ENCODE data around the gene PRICKLE2. TPM values are rescaled to one million over a fixed set of nuclear protein-coding genes. Genes with fewer than 3 reads are reported as not detected.

PRICKLE2 gene
- total and polyA plus RNA-seq, 2 donors (not counting 1 experiment from before 2014, with no cell fraction given) = 14.1 to 29.4 TPM

DNA sequence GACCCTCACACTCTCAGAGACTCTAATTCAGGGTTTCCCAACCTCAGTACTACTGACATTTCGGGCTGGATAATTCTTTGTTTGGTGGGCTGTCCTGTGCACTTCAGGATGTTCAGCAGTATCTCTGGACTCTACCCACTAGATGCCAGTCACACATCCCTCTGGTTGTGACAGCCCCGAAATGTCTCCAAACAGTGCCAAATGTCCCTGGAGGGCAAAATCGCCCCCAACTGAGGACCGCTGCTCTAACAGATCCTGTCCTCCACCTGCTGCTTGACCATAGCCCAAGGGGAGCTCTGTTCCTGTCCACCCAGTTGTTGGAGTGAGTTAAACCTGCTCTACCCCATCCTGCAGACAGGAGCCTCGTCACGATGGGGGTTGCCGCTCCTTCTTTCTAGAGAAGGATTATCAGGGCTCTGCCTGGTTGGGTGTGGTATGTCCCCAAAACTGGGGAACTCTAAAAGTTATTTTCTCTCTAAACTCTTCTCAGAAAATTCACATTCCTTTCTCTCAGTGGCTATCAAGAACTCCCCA, 116.4 kb downstream of the PRICKLE2 start:
- Histone ChIP-seq H4K20me1 (ENCODE audit: control insufficient read depth, extremely low read depth, insufficient read depth, low read length) (no peaks in the 10 kb centered on the region), H3K79me2 (ENCODE audit: control insufficient read depth, insufficient read depth, low read length) (no peaks in the 10 kb centered on the region)

DNA sequence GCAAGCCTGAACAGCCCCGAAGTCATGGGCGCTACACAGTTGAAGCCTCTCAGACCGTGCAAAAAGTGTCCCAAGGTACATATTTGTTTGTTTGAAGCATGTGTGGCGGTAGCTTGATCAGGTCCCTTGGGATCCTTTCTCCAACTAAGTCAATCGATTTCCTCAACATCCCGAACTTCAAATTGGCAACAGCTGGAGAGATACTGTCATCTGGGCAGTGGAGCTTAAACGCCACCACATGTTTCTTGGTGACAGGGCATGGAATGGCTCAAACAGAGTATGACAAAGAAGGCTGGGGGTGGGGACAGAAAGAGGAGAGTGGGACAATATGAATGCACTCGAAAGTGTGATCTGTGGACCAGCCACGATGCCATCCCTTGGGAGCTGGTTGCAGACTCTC, 117.0 kb downstream of the PRICKLE2 start:
- H3K27ac ChIP-seq (ENCODE audit: insufficient read depth, low read length) = no peak overlapping the region
- H3K36me3 ChIP-seq (ENCODE audit: control insufficient read depth, insufficient read depth, low read length) = peaks cover 2% of the 10 kb centered on the region
- no peaks in the 10 kb centered on the region for H3K79me2 ChIP-seq (ENCODE audit: control insufficient read depth, insufficient read depth, low read length)
- no peak overlapping the region for H2AFZ ChIP-seq (ENCODE audit: low read length)
- H3K27me3 ChIP-seq (ENCODE audit: control insufficient read depth, insufficient read depth, low read length) = no peaks in the 10 kb centered on the region
- DNase-seq (ENCODE audit: low read depth in 2 of 2) = no peak
- H3K4me2 ChIP-seq (ENCODE audit: extremely low read depth, insufficient read depth, low read length) = no peak overlapping the region
- TF ChIP-seq, protein P1, sequence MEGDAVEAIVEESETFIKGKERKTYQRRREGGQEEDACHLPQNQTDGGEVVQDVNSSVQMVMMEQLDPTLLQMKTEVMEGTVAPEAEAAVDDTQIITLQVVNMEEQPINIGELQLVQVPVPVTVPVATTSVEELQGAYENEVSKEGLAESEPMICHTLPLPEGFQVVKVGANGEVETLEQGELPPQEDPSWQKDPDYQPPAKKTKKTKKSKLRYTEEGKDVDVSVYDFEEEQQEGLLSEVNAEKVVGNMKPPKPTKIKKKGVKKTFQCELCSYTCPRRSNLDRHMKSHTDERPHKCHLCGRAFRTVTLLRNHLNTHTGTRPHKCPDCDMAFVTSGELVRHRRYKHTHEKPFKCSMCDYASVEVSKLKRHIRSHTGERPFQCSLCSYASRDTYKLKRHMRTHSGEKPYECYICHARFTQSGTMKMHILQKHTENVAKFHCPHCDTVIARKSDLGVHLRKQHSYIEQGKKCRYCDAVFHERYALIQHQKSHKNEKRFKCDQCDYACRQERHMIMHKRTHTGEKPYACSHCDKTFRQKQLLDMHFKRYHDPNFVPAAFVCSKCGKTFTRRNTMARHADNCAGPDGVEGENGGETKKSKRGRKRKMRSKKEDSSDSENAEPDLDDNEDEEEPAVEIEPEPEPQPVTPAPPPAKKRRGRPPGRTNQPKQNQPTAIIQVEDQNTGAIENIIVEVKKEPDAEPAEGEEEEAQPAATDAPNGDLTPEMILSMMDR (conservative IDR thresholded peaks at IDR 0.05 in 1 of 2, IDR thresholded peaks at IDR 0.05 in 1 of 2; ENCODE audit: low read depth in 1 of 2, low read length in 2 of 2) = no peak
- no peak for TF ChIP-seq EZH2 (IDR thresholded peaks at IDR 0.05; ENCODE audit: low read length, missing control alignments)
- H3K9me3 ChIP-seq (ENCODE audit: control insufficient read depth, insufficient read depth, low read depth, low read length) = no peaks in the 10 kb centered on the region
- H3K4me3 ChIP-seq (replicated peaks in 1 of 4; ENCODE audit: control extremely low read depth in 1 of 4, insufficient read depth in 1 of 4, low read depth in 3 of 4, low read length in 4 of 4) = no peak overlapping the region
- H3K9ac ChIP-seq (ENCODE audit: insufficient read depth, low read length) = no peak overlapping the region
- H4K20me1 ChIP-seq (ENCODE audit: control insufficient read depth, extremely low read depth, insufficient read depth, low read length) = no peaks in the 10 kb centered on the region
- H3K4me1 ChIP-seq (ENCODE audit: control insufficient read depth, extremely low read depth, insufficient read depth, low read length) = no peaks in the 10 kb centered on the region

More for the DNA sequence above, 116.4 kb downstream of the PRICKLE2 start:
- Histone ChIP-seq H3K9me3 (ENCODE audit: control insufficient read depth, insufficient read depth, low read depth, low read length) (no peaks in the 10 kb centered on the region), H3K4me2 (ENCODE audit: extremely low read depth, insufficient read depth, low read length) (no peak overlapping the region), H3K9ac (ENCODE audit: insufficient read depth, low read length) (no peak overlapping the region), H3K4me1 (ENCODE audit: control insufficient read depth, extremely low read depth, insufficient read depth, low read length) (no peaks in the 10 kb centered on the region), H3K27ac (ENCODE audit: insufficient read depth, low read length) (no peak overlapping the region), H3K4me3 (replicated peaks in 1 of 4; ENCODE audit: control extremely low read depth in 1 of 4, insufficient read depth in 1 of 4, low read depth in 3 of 4, low read length in 4 of 4) (no peak overlapping the region), H2AFZ (ENCODE audit: low read length) (no peak overlapping the region), H3K27me3 (ENCODE audit: control insufficient read depth, insufficient read depth, low read length) (no peaks in the 10 kb centered on the region), H3K36me3 (ENCODE audit: control insufficient read depth, insufficient read depth, low read length) (peaks cover 2% of the 10 kb centered on the region)
- TF ChIP-seq, protein P1 (conservative IDR thresholded peaks at IDR 0.05 in 1 of 2, IDR thresholded peaks at IDR 0.05 in 1 of 2; ENCODE audit: low read depth in 1 of 2, low read length in 2 of 2) = no peak
- TF ChIP-seq EZH2 (IDR thresholded peaks at IDR 0.05; ENCODE audit: low read length, missing control alignments) = no peak
- DNase-seq (ENCODE audit: low read depth in 2 of 2) = no peak

DNA sequence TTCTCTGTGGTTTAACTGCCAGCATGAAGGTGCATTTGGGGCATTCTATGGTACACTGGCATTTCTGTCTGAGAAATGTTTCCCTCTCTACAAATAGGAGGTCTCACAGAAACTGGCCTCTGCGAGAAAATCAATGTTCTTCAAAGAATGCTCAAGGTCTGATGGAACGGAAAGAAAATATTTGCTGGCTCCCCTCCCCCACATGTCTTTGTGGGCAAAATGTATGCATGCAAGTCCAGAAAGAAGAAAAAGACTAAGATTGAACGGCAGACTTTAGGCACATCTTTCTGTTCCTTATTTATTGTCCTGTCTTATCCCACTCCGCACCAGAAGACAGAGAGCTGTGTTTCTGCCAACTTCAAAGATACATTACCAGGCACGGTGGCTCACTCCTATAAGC, 118.1 kb downstream of the PRICKLE2 start:
- Histone ChIP-seq H3K79me2 (ENCODE audit: control insufficient read depth, insufficient read depth, low read length) (no peaks in the 10 kb centered on the region), H3K36me3 (ENCODE audit: control insufficient read depth, insufficient read depth, low read length) (peaks cover 2% of the 10 kb centered on the region), H3K9ac (ENCODE audit: insufficient read depth, low read length) (no peak overlapping the region), H3K4me1 (ENCODE audit: control insufficient read depth, extremely low read depth, insufficient read depth, low read length) (no peaks in the 10 kb centered on the region), H2AFZ (ENCODE audit: low read length) (no peak overlapping the region), H3K27ac (ENCODE audit: insufficient read depth, low read length) (no peak overlapping the region), H3K27me3 (ENCODE audit: control insufficient read depth, insufficient read depth, low read length) (no peaks in the 10 kb centered on the region), H3K9me3 (ENCODE audit: control insufficient read depth, insufficient read depth, low read depth, low read length) (no peaks in the 10 kb centered on the region), H4K20me1 (ENCODE audit: control insufficient read depth, extremely low read depth, insufficient read depth, low read length) (no peaks in the 10 kb centered on the region), H3K4me3 (replicated peaks in 1 of 4; ENCODE audit: control extremely low read depth in 1 of 4, insufficient read depth in 1 of 4, low read depth in 3 of 4, low read length in 4 of 4) (no peak overlapping the region), H3K4me2 (ENCODE audit: extremely low read depth, insufficient read depth, low read length) (no peak overlapping the region)
- TF ChIP-seq, protein P1 (conservative IDR thresholded peaks at IDR 0.05 in 1 of 2, IDR thresholded peaks at IDR 0.05 in 1 of 2; ENCODE audit: low read depth in 1 of 2, low read length in 2 of 2) = no peak
- TF ChIP-seq EZH2 (IDR thresholded peaks at IDR 0.05; ENCODE audit: low read length, missing control alignments) = no peak
- DNase-seq (ENCODE audit: low read depth in 2 of 2) = no peak
